Thyroid gland (tissue), 4 donors: ENCODE measurements around the gene LRRC47.

Experiments used
- CTCF ChIP-seq, 6 experiments: fragments of 200-600 bp in 3 of 6; fragments of 450-650 bp in 3 of 6; sonication (generic) in 3 of 6; IDR thresholded peaks; one replicate each; pipeline ENCODE4 v1.5.1; 2016 to 2019; ENCODE audit warnings: antibody characterized with exemption in 6 of 6, mild to moderate bottlenecking in 2 of 6, inconsistent platforms in 1 of 6, moderate library complexity in 1 of 6
- POLR2A ChIP-seq, 2 donors: fragments of 450-650 bp; IDR thresholded peaks; one replicate each; pipeline ENCODE4 v1.6.1; 2017; ENCODE audit warnings: antibody characterized with exemption in 2 of 2, mild to moderate bottlenecking in 2 of 2, moderate library complexity in 1 of 2

- no peak for TF ChIP-seq CTCF (IDR thresholded peaks at IDR 0.05)
- TF ChIP-seq POLR2A (IDR thresholded peaks at IDR 0.05) = no peak
Measured at GRCh38 chr1:3743826-3744225, 52.5 kb downstream of the LRRC47 start.
